ENCODE data around the gene MYMK.

DNA sequence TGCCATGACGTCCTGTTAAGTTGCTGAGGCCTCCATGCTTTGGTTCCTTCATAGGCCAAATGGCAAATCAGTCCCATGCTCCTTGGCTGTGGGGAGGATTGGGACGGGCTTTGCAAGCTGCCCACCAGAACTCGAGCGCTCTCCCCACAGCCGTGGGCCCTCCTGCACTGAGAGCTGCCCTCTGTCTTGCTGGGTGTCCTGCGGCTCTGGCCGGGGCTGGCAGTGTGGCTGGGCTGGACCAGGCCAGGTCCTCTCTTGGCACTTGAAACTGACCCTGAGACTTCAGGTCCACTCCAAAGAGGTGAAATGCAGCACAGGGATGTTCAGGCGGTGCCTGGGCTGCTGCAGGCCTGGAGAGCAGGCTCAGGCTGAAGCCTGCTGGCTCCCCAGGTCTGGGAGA is 7.0 kb downstream of the MYMK start:
- TF ChIP-seq, protein P1, sequence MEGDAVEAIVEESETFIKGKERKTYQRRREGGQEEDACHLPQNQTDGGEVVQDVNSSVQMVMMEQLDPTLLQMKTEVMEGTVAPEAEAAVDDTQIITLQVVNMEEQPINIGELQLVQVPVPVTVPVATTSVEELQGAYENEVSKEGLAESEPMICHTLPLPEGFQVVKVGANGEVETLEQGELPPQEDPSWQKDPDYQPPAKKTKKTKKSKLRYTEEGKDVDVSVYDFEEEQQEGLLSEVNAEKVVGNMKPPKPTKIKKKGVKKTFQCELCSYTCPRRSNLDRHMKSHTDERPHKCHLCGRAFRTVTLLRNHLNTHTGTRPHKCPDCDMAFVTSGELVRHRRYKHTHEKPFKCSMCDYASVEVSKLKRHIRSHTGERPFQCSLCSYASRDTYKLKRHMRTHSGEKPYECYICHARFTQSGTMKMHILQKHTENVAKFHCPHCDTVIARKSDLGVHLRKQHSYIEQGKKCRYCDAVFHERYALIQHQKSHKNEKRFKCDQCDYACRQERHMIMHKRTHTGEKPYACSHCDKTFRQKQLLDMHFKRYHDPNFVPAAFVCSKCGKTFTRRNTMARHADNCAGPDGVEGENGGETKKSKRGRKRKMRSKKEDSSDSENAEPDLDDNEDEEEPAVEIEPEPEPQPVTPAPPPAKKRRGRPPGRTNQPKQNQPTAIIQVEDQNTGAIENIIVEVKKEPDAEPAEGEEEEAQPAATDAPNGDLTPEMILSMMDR (IDR thresholded peaks at IDR 0.05; ENCODE audit: low read depth, low read length, poor library complexity, severe bottlenecking): no peak
- no peak for TF ChIP-seq EZH2phosphoT487 (IDR thresholded peaks at IDR 0.05; ENCODE audit: borderline replicate concordance, low read length)

All from DOHH2 (cell line).